HG03108 (cell line): ENCODE results near the gene PRDX2.

Experiments used
- ATAC-seq: cut with Tn5 transposase; IDR thresholded peaks from one replicate; pipeline ENCODE4 v1.9.1; 2021; ENCODE audit warnings: moderate library complexity; ENCODE audit not compliant: unreplicated experiment

Gene PRDX2

GRCh38 chr19:12792853-12793289, 8.7 kb downstream of the PRDX2 start:
- ATAC-seq = no peak

GRCh38 chr19:12792051-12792852, 9.3 kb downstream of the PRDX2 start:
- ATAC-seq = no peak

- peak; percentile 30 for ATAC-seq
Observed at GRCh38 chr19:12791345-12792050, 10.1 kb downstream of the PRDX2 start, which contains the start of gene JUNB. TSS of gene JUNB (plus strand) at chr19:12791486. CDS start at chr19:12791772, 286 bp downstream.

GRCh38 chr19:12790628-12791344, 10.8 kb downstream of the PRDX2 start:
- ATAC-seq = no peak

- ATAC-seq = peak; percentile 34
Observed at GRCh38 chr19:12789904-12790619, 11.5 kb downstream of the PRDX2 start.

GRCh38 chr19:12789098-12789903, 12.3 kb downstream of the PRDX2 start:
- no peak for ATAC-seq

- no peak for ATAC-seq
Observed at GRCh38 chr19:12788682-12789097, 12.9 kb downstream of the PRDX2 start.

- ATAC-seq = no peak
Observed at GRCh38 chr19:12788042-12788681, 13.4 kb downstream of the PRDX2 start.

GRCh38 chr19:12787458-12787857, 14.1 kb downstream of the PRDX2 start:
- no peak for ATAC-seq

GRCh38 chr19:12786952-12787351, 14.6 kb downstream of the PRDX2 start:
- ATAC-seq = no peak

GRCh38 chr19:12786141-12786870, 15.3 kb downstream of the PRDX2 start:
- no peak for ATAC-seq

- ATAC-seq = no peak
Observed at GRCh38 chr19:12785431-12786031, 16.1 kb downstream of the PRDX2 start.

GRCh38 chr19:12784871-12785430, 16.6 kb downstream of the PRDX2 start:
- ATAC-seq = no peak

GRCh38 chr19:12784394-12784870, 17.2 kb downstream of the PRDX2 start:
- ATAC-seq = no peak

GRCh38 chr19:12783849-12784393, 17.7 kb downstream of the PRDX2 start:
- ATAC-seq = no peak

GRCh38 chr19:12783291-12783848, 18.2 kb downstream of the PRDX2 start:
- ATAC-seq = no peak
